ENCODE data around the gene PALB2. TPM values are rescaled to one million over a fixed set of nuclear protein-coding genes. Genes with fewer than 3 reads are reported as not detected.

Gene PALB2
- total RNA-seq, 1 experiment from 2014 or later: 40.3 TPM

DNA sequence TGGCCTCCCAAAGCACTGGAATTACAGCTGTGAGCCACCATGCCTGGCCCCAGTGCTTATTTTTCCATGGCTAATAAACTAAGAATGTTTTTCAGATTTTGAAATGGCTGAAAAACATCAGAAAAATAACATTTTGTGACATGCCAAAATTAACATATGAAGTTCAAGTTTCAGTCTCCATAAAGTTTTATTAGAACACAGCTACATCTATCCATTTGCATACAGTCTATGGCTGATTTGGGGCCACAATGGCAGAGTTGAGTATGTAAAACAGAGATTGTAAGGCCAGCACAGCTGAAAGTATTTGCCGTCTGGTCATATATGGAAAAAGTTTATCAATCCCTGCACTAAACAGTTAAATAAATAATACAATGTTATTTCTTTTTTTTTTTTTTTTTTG, 31.2 kb downstream of the PALB2 start:
- no peak overlapping the region for H2AK5ac ChIP-seq (ENCODE audit: insufficient read length, low read length)
- Mint-ChIP-seq H3K27me3 (ENCODE audit: low read depth) (no peaks in the 10 kb centered on the region), H3K36me3 (ENCODE audit: insufficient read depth in 1 of 3, low read depth in 3 of 3) (peaks cover 7 to 59% (median 34%) of the 10 kb centered on the region in 3 experiments), H3K4me1 (no peaks in the 10 kb centered on the region), H3K9me3 (no peaks in the 10 kb centered on the region), H3K27ac (no peak overlapping the region), H3K4me3 (no peak overlapping the region)
- H3K23me2 ChIP-seq (ENCODE audit: insufficient read length, low read depth, low read length, poor library complexity, severe bottlenecking): no peaks in the 10 kb centered on the region
- H2BK20ac ChIP-seq (ENCODE audit: low read depth, low read length, poor library complexity, severe bottlenecking): no peak overlapping the region
- no peak overlapping the region for H4K8ac ChIP-seq (replicated peaks; ENCODE audit: insufficient read length, low read depth, low read length)
- H2BK120ac ChIP-seq (ENCODE audit: low read depth, low read length, poor library complexity, severe bottlenecking): no peak overlapping the region
- no peak for DNase-seq
- H2AFZ ChIP-seq (ENCODE audit: low read length): no peak overlapping the region
- no peak overlapping the region for H2BK12ac ChIP-seq (ENCODE audit: insufficient read length, low read depth, low read length)
- H3K9ac ChIP-seq (ENCODE audit: extremely low read depth, insufficient read length, low read length): no peak overlapping the region
- H3K4me1 ChIP-seq (ENCODE audit: insufficient read depth, low read length): no peaks in the 10 kb centered on the region
- no peak overlapping the region for H3K18ac ChIP-seq (ENCODE audit: insufficient read length, low read depth, low read length)
- no peak overlapping the region for H3K23ac ChIP-seq (ENCODE audit: insufficient read length, low read depth, low read length)
- no peak overlapping the region for H4K5ac ChIP-seq (ENCODE audit: insufficient read length, low read depth, low read length)
- H3T11ph ChIP-seq (ENCODE audit: low read length): no peak overlapping the region
- H3K9me3 ChIP-seq (ENCODE audit: control insufficient read depth, low read depth, low read length): no peaks in the 10 kb centered on the region
- no peak overlapping the region for H3K4ac ChIP-seq (ENCODE audit: low read depth, low read length)
- no peak overlapping the region for H2BK5ac ChIP-seq (ENCODE audit: insufficient read length, low read length)
- no peak overlapping the region for H3K4me2 ChIP-seq (ENCODE audit: insufficient read depth, insufficient read length, low read length)
- H3K27me3 ChIP-seq (ENCODE audit: insufficient read depth, low read length): no peaks in the 10 kb centered on the region
- H3K56ac ChIP-seq (ENCODE audit: insufficient read length, low read depth, low read length): no peak overlapping the region
- no peak overlapping the region for H3K14ac ChIP-seq (ENCODE audit: insufficient read depth, low read length)
- no peaks in the 10 kb centered on the region for H4K20me1 ChIP-seq (ENCODE audit: control insufficient read depth, insufficient read depth, insufficient read length)
- H4K91ac ChIP-seq (ENCODE audit: insufficient read length, low read depth, low read length): no peak overlapping the region
- H2BK15ac ChIP-seq (ENCODE audit: low read depth, low read length): no peak overlapping the region
- H3K79me2 ChIP-seq (ENCODE audit: insufficient read depth, low read length): no peaks in the 10 kb centered on the region
- H3K79me1 ChIP-seq (ENCODE audit: insufficient read depth, low read depth, low read length, poor library complexity, severe bottlenecking): no peaks in the 10 kb centered on the region
- WGBS (ENCODE audit: extremely low coverage, insufficient read length, low lambda C conversion rate): no CpG with 5 or more reads among the region's 1 CpG
- TF ChIP-seq, protein P1, sequence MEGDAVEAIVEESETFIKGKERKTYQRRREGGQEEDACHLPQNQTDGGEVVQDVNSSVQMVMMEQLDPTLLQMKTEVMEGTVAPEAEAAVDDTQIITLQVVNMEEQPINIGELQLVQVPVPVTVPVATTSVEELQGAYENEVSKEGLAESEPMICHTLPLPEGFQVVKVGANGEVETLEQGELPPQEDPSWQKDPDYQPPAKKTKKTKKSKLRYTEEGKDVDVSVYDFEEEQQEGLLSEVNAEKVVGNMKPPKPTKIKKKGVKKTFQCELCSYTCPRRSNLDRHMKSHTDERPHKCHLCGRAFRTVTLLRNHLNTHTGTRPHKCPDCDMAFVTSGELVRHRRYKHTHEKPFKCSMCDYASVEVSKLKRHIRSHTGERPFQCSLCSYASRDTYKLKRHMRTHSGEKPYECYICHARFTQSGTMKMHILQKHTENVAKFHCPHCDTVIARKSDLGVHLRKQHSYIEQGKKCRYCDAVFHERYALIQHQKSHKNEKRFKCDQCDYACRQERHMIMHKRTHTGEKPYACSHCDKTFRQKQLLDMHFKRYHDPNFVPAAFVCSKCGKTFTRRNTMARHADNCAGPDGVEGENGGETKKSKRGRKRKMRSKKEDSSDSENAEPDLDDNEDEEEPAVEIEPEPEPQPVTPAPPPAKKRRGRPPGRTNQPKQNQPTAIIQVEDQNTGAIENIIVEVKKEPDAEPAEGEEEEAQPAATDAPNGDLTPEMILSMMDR (conservative IDR thresholded peaks at IDR 0.05): no peak
- H3K27ac ChIP-seq (ENCODE audit: insufficient read length, low read depth, low read length): no peak overlapping the region
